Endodermal cell (in vitro differentiated cells): ENCODE results near the gene LRRC1. TPM values are rescaled to one million over a fixed set of nuclear protein-coding genes. Genes with fewer than 3 reads are reported as not detected.

Source experiments
- DNase-seq: peaks from one replicate; pipeline ENCODE4 v3.0.0-alpha.2; 2017
- H3K27ac ChIP-seq: 2 replicates; pipeline ENCODE4 v1.5.1; 2013; ENCODE audit warnings: mild to moderate bottlenecking, low read depth, low read length, moderate library complexity
- H3K27me3 ChIP-seq: 2 replicates; pipeline ENCODE4 v1.6.1; 2013; ENCODE audit warnings: mild to moderate bottlenecking, low read length, moderate library complexity; ENCODE audit not compliant: insufficient read depth, control insufficient read depth, poor library complexity, severe bottlenecking
- H3K36me3 ChIP-seq: 2 replicates; pipeline ENCODE4 v1.7.0; 2013; ENCODE audit warnings: mild to moderate bottlenecking, low read length, moderate library complexity; ENCODE audit not compliant: control insufficient read depth, insufficient read depth
- H3K4me1 ChIP-seq: one replicate; pipeline ENCODE4 v1.7.0; 2013; ENCODE audit warnings: low read length; ENCODE audit not compliant: control insufficient read depth, insufficient read depth
- H3K4me3 ChIP-seq: 2 replicates; pipeline ENCODE4 v1.5.1; 2013; ENCODE audit warnings: mild to moderate bottlenecking, low read length, moderate library complexity
- H3K9ac ChIP-seq: 2 replicates; pipeline ENCODE4 v1.6.1; 2013; ENCODE audit warnings: mild to moderate bottlenecking, low read length, moderate library complexity; ENCODE audit not compliant: poor library complexity, severe bottlenecking; ENCODE audit errors: extremely low read depth
- H3K9me3 ChIP-seq: 2 replicates; pipeline ENCODE4 v1.6.1; 2013; ENCODE audit warnings: mild to moderate bottlenecking, low read length, moderate library complexity; ENCODE audit not compliant: control insufficient read depth
- H3K27ac Mint-ChIP-seq: 2 replicates; pipeline ENCODE4 v1.8.0; 2020; ENCODE audit warnings: mixed read lengths
- H3K27me3 Mint-ChIP-seq: 2 replicates; pipeline ENCODE4 v1.8.0; 2021; ENCODE audit warnings: mild to moderate bottlenecking, mixed read lengths; ENCODE audit not compliant: insufficient read depth
- H3K36me3 Mint-ChIP-seq: 2 replicates; pipeline ENCODE4 v1.8.0; 2020; ENCODE audit warnings: low read depth, mixed read lengths
- H3K4me1 Mint-ChIP-seq: 2 replicates; pipeline ENCODE4 v1.8.0; 2020; ENCODE audit warnings: mixed read lengths
- H3K4me3 Mint-ChIP-seq: 2 replicates; pipeline ENCODE4 v1.8.0; 2020; ENCODE audit warnings: mild to moderate bottlenecking, moderate library complexity, mixed read lengths
- H3K9me3 Mint-ChIP-seq: 2 replicates; pipeline ENCODE4 v1.8.0; 2020; ENCODE audit warnings: mild to moderate bottlenecking, mixed read lengths
- CTCF ChIP-seq: fragments of 200-600 bp; sonication (generic); conservative IDR thresholded peaks from 2 replicates; pipeline ENCODE4 v1.5.0; 2021; ENCODE audit warnings: antibody characterized with exemption, mild to moderate bottlenecking
- WGBS, 2 experiments: methylation state at CpG; one replicate each; pipeline versions ENCODE4 v1.1.5 to v1.1.7; 2013; ENCODE audit warnings: missing lambda C conversion rate in 2 of 2, mixed read lengths in 1 of 2; ENCODE audit not compliant: insufficient coverage in 1 of 2, insufficient read length in 1 of 2; 5-methylcytosine and 5-hydroxymethylcytosine counted together
- total RNA-seq, 2 donors: library from RNA; stranded (reverse); fragmentation: NEBNext Ultra II Directional in 1 of 2; extraction: Animal tissue kit (Norgen Biotek cat#: 25700) in 1 of 2; gene quantifications; 2 replicates in 1 of 2; 3 replicates in 1 of 2; pipeline ENCODE4 v1.2.1, GENCODE V29; 2021

LRRC1 gene
- total RNA-seq, 2 donors from 2014 or later: 14.1 to 15.3 TPM

- H3K27ac ChIP-seq: no peak overlapping the region
Observed at GRCh38 chr6:53833155-53833554, 38.4 kb downstream of the LRRC1 start.

GRCh38 chr6:53834132-53834531 is 39.3 kb downstream of the LRRC1 start:
- Histone ChIP-seq H3K27ac (no peak overlapping the region), H3K27me3 (no peaks in the 10 kb centered on the region), H3K4me1 (peaks cover 7% of the 10 kb centered on the region), H3K9me3 (no peaks in the 10 kb centered on the region), H3K36me3 (no peaks in the 10 kb centered on the region), H3K4me3 (no peak overlapping the region), H3K9ac (no peak overlapping the region)
- WGBS, 2 experiments: 58 to 93% methylated on average over 1 to 4 of the region's 4 CpGs
- Mint-ChIP-seq H3K36me3 (no peaks in the 10 kb centered on the region), H3K4me3 (no peak overlapping the region), H3K4me1 (peaks cover 35% of the 10 kb centered on the region), H3K27me3 (no peaks in the 10 kb centered on the region), H3K9me3 (no peaks in the 10 kb centered on the region), H3K27ac (peak overlapping the region; percentile 1)
- no peak for DNase-seq
- TF ChIP-seq CTCF: no peak

More at GRCh38 chr6:53833155-53833554, 38.4 kb downstream of the LRRC1 start:
- Mint-ChIP-seq H3K27me3 (no peaks in the 10 kb centered on the region), H3K36me3 (no peaks in the 10 kb centered on the region), H3K9me3 (no peaks in the 10 kb centered on the region), H3K4me3 (no peak overlapping the region), H3K4me1 (peaks cover 37% of the 10 kb centered on the region), H3K27ac (no peak overlapping the region)
- Histone ChIP-seq H3K9ac (no peak overlapping the region), H3K27me3 (no peaks in the 10 kb centered on the region), H3K9me3 (no peaks in the 10 kb centered on the region), H3K4me3 (no peak overlapping the region), H3K4me1 (peaks cover 7% of the 10 kb centered on the region), H3K36me3 (no peaks in the 10 kb centered on the region)
- no peak for DNase-seq
- no peak for TF ChIP-seq CTCF

GRCh38 chr6:53837865-53838769 is 43.3 kb downstream of the LRRC1 start:
- H3K27me3 Mint-ChIP-seq: no peaks in the 10 kb centered on the region

More at GRCh38 chr6:53837865-53838769, 43.3 kb downstream of the LRRC1 start:
- H3K4me3 Mint-ChIP-seq: no peak overlapping the region
- no peaks in the 10 kb centered on the region for H3K36me3 Mint-ChIP-seq
- peaks cover 9% of the 10 kb centered on the region for H3K9me3 Mint-ChIP-seq
- Histone ChIP-seq H3K36me3 (no peaks in the 10 kb centered on the region), H3K4me1 (peaks cover 3% of the 10 kb centered on the region), H3K4me3 (no peak overlapping the region), H3K9me3 (peaks cover 7% of the 10 kb centered on the region), H3K27me3 (no peaks in the 10 kb centered on the region), H3K9ac (no peak overlapping the region), H3K27ac (peak overlapping the region; percentile 88)
- no peak overlapping the region for H3K27ac Mint-ChIP-seq
- WGBS, 2 experiments: 85 to 90% methylated on average over 2 to 3 of the region's 3 CpGs
- peak; percentile 11 for TF ChIP-seq CTCF
- DNase-seq: no peak
- peaks cover 8% of the 10 kb centered on the region for H3K4me1 Mint-ChIP-seq
